Endothelial cell of umbilical vein (primary cell): ENCODE measurements around the gene SLC44A4. TPM values are rescaled to one million over a fixed set of nuclear protein-coding genes. Genes with fewer than 3 reads are reported as not detected.

Experiments used
- BruUV-seq: library from RNA; stranded (reverse); fragments of 400-500 nt; replicated peaks from 2 replicates; lab custom pipeline; 2021; lab: Mats Ljungman, UMichigan
- CTCF ChIA-PET: fragments of 300-600, 350-600 bp; sonication (Branson Sonifier 250); formaldehyde crosslinking; loops from one replicate; lab custom pipeline; 2021; ENCODE audit warnings: antibody characterized with exemption, inconsistent platforms; lab: Charles Lee
- POLR2A ChIA-PET: fragments of 300-600, 350-600 bp; sonication (Branson Sonifier 250); formaldehyde crosslinking; loops from one replicate; lab custom pipeline; 2021; ENCODE audit warnings: antibody characterized with exemption, inconsistent platforms; lab: Charles Lee
- DNase-seq: peaks from one replicate; pipeline ENCODE4 v3.0.0-alpha.2; 2011; ENCODE audit warnings: low read depth, low spot score
- FAIRE-seq: peaks from 2 replicates; lab custom pipeline; 2011; peaks lifted over from hg19 to GRCh38; lab: Jason Lieb, UNC
- H2AFZ ChIP-seq: 2 replicates; pipeline ENCODE4 v1.6.0; 2012; ENCODE audit warnings: low read depth, low read length, control low read depth, inconsistent platforms
- H3K27ac ChIP-seq: 2 replicates; pipeline ENCODE4 v1.5.1; 2011; ENCODE audit warnings: low read depth, mild to moderate bottlenecking, control low read depth, low read length, moderate library complexity; ENCODE audit not compliant: insufficient read depth
- H3K27me3 ChIP-seq, 2 experiments: 2 replicates each; pipeline versions ENCODE4 v1.6.0 to v1.6.1; 2011; ENCODE audit warnings: low read length in 2 of 2, mixed read lengths in 1 of 2; ENCODE audit not compliant: control insufficient read depth in 2 of 2, insufficient read depth in 2 of 2
- H3K36me3 ChIP-seq, 2 experiments: 2 replicates in 1 of 2; 3 replicates in 1 of 2; pipeline ENCODE4 v1.5.1; 2011; ENCODE audit warnings: low read length in 2 of 2, mild to moderate bottlenecking in 1 of 2, moderate library complexity in 1 of 2; ENCODE audit not compliant: control insufficient read depth in 2 of 2, insufficient read depth in 2 of 2; ENCODE audit errors: extremely low read depth in 1 of 2
- H3K4me1 ChIP-seq: 3 replicates; pipeline ENCODE4 v1.5.1; 2011; ENCODE audit warnings: mild to moderate bottlenecking, low read length; ENCODE audit not compliant: control insufficient read depth, insufficient read depth; ENCODE audit errors: extremely low read depth
- H3K4me2 ChIP-seq: 2 replicates; pipeline ENCODE4 v1.6.1; 2011; ENCODE audit warnings: low read length, control low read depth, mixed read lengths; ENCODE audit not compliant: insufficient read depth
- H3K4me3 ChIP-seq, 3 experiments: fragments of 200-600 bp in 1 of 3; sonication (generic), shearing (Covaris generic) in 1 of 3; replicated peaks in 1 of 3; 2 replicates each; pipeline ENCODE4 v1.5.1; 2011 to 2016; ENCODE audit warnings: control low read depth in 3 of 3, low read length in 3 of 3, mild to moderate bottlenecking in 2 of 3, inconsistent platforms in 1 of 3, low read depth in 1 of 3, moderate library complexity in 1 of 3; ENCODE audit not compliant: insufficient read depth in 1 of 3
- H3K79me2 ChIP-seq: 2 replicates; pipeline ENCODE4 v1.6.0; 2012; ENCODE audit warnings: low read length, inconsistent platforms; ENCODE audit not compliant: control insufficient read depth, insufficient read depth
- H3K9ac ChIP-seq: replicated peaks from 2 replicates; pipeline ENCODE3; 2011; ENCODE audit warnings: low read length, control low read depth; ENCODE audit not compliant: insufficient read depth; ENCODE audit errors: extremely low read depth
- H3K9me1 ChIP-seq: replicated peaks from 3 replicates; pipeline ENCODE4 v1.6.0; 2011; ENCODE audit warnings: mild to moderate bottlenecking, low read length; ENCODE audit not compliant: control insufficient read depth, insufficient read depth; ENCODE audit errors: extremely low read depth
- H3K9me3 ChIP-seq: replicated peaks from 2 replicates; pipeline ENCODE4 v1.5.1; 2012; ENCODE audit warnings: low read length, inconsistent platforms; ENCODE audit not compliant: control insufficient read depth, insufficient read depth
- H4K20me1 ChIP-seq: replicated peaks from 2 replicates; pipeline ENCODE3; 2011; ENCODE audit warnings: mild to moderate bottlenecking, low read length; ENCODE audit not compliant: control insufficient read depth, insufficient read depth; ENCODE audit errors: extremely low read depth
- CTCF ChIP-seq, 2 donors: IDR thresholded peaks; 1 replicate in 1 of 2; 2 replicates in 1 of 2; pipeline ENCODE4 v1.5.1; 2011; ENCODE audit warnings: low read length in 2 of 2, mild to moderate bottlenecking in 2 of 2, moderate library complexity in 2 of 2, control low read depth in 1 of 2, inconsistent platforms in 1 of 2, low read depth in 1 of 2; ENCODE audit not compliant: insufficient read depth in 1 of 2; ENCODE audit errors: extremely low read depth in 1 of 2
- EZH2 ChIP-seq: IDR thresholded peaks from 2 replicates; pipeline ENCODE4 v1.6.1; 2012; ENCODE audit warnings: borderline replicate concordance, low read depth, mild to moderate bottlenecking, moderate library complexity, low read length, inconsistent platforms; ENCODE audit not compliant: severe bottlenecking
- FOS ChIP-seq: IDR thresholded peaks from 2 replicates; pipeline ENCODE4 v1.6.1; 2011; ENCODE audit warnings: mild to moderate bottlenecking, low read length, moderate library complexity, borderline replicate concordance; ENCODE audit not compliant: insufficient read depth
- GATA2 ChIP-seq: IDR thresholded peaks from 2 replicates; pipeline ENCODE4 v1.7.0; 2011; ENCODE audit warnings: low read depth, mild to moderate bottlenecking, moderate library complexity, mixed read lengths, low read length; ENCODE audit not compliant: insufficient read length, insufficient read depth
- JUN ChIP-seq: IDR thresholded peaks from 2 replicates; pipeline ENCODE4 v1.6.1; 2011; ENCODE audit warnings: borderline replicate concordance, low read depth; ENCODE audit not compliant: insufficient read length, insufficient read depth
- MYC ChIP-seq: IDR thresholded peaks from one replicate; pipeline ENCODE4 v1.6.1; 2011; ENCODE audit warnings: mild to moderate bottlenecking, low read depth, low read length
- POLR2A ChIP-seq: IDR thresholded peaks from 2 replicates; pipeline ENCODE4 v1.6.1; 2012; ENCODE audit warnings: low read depth, mild to moderate bottlenecking, control low read depth, low read length
- POLR2AphosphoS5 ChIP-seq: IDR thresholded peaks from 2 replicates; pipeline ENCODE4 v1.6.1; 2012; ENCODE audit warnings: low read depth, mild to moderate bottlenecking, control low read depth, low read length, moderate library complexity; ENCODE audit not compliant: insufficient read depth
- dilution Hi-C: fragments of 300-500 bp; cut with MboI; formaldehyde crosslinking; loops from one replicate; pipeline ENCODE4 v1.15.0; 2019; ENCODE audit warnings: low sequenced_read_pairs; ENCODE audit not compliant: extremely low pct_ligation_motif_present
- intact Hi-C: fragments of 100-400 bp; cut with micrococcal nuclease; formaldehyde crosslinking; loops from one replicate; pipeline ENCODE4 v1.10.0; 2022
- polyA plus RNA-seq, 4 experiments: library from polyadenylated mRNA; depleted of rRNA in 3 of 4; stranded (reverse) in 3 of 4; unstranded in 1 of 4; fragments of >200 nt; gene quantifications; 2 replicates each; pipeline versions ENCODE4 v1.2.1 to v1.2.3, GENCODE V29; 2011 to 2012; ENCODE audit warnings: missing spikeins in 1 of 4
- total RNA-seq: library from RNA; stranded (reverse); gene quantifications from 2 replicates; pipeline ENCODE4 v1.2.3, GENCODE V29; 2021
- TF ChIP-seq, protein P1 (sequence below): IDR thresholded peaks from 2 replicates; pipeline ENCODE4 v1.6.1; 2011; ENCODE audit not compliant: insufficient read depth, insufficient read length

SLC44A4 gene
- total and polyA plus RNA-seq, 2 donors (not counting 3 experiments of a cell fraction or from before 2014, with no cell fraction given), result 0.84 to 1.1 TPM

GRCh38 chr6:31881136-31881859, 2.5 kb upstream of the SLC44A4 start:
- Histone ChIP-seq H3K36me3 (peaks cover 2 to 39% of the 10 kb centered on the region in 2 experiments), H3K4me2 (no peak overlapping the region), H3K27ac (no peak overlapping the region), H3K9me1 (no peaks in the 10 kb centered on the region), H3K79me2 (no peaks in the 10 kb centered on the region), H3K4me1 (peaks cover 6% of the 10 kb centered on the region), H3K27me3 (no peaks in the 10 kb centered on the region), H4K20me1 (no peaks in the 10 kb centered on the region), H3K4me3 (no peak overlapping the region), H2AFZ (no peak overlapping the region), H3K9me3 (no peaks in the 10 kb centered on the region), H3K9ac (no peak overlapping the region)
- BruUV-seq, result no TSS peak
- intact Hi-C loops, result no loop called here
- no peak for DNase-seq
- CTCF ChIA-PET, result interaction anchor here (1.1 to 1.7 kb wide), 2 partner anchors 9 to 13 kb away, joined by 4 read pairs; no protein-coding TSS in a partner anchor
- POLR2A ChIA-PET, result no interaction called here
- no peak for TF ChIP-seq JUN
- no peak for TF ChIP-seq CTCF (IDR thresholded peaks at IDR 0.05; ENCODE audit: extremely low read depth in 1 of 2, insufficient read depth in 1 of 2, low read depth in 1 of 2, low read length in 2 of 2)
- TF ChIP-seq POLR2AphosphoS5, result no peak
- TF ChIP-seq FOS, result no peak
- TF ChIP-seq POLR2A, result no peak
- TF ChIP-seq EZH2, result no peak
- TF ChIP-seq GATA2, result no peak
- TF ChIP-seq, protein P1, sequence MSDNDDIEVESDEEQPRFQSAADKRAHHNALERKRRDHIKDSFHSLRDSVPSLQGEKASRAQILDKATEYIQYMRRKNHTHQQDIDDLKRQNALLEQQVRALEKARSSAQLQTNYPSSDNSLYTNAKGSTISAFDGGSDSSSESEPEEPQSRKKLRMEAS, result no peak
- TF ChIP-seq MYC, result no peak
- no peak for FAIRE-seq
- dilution Hi-C loops, result no loop called here
